Right lobe of liver (tissue), 4 donors: Measurements from ENCODE around the gene TDP1.

Source experiments
- POLR2A ChIP-seq: fragments of 450-650 bp; IDR thresholded peaks from one replicate; pipeline ENCODE4 v1.6.1; 2017; ENCODE audit warnings: antibody characterized with exemption, mild to moderate bottlenecking
- TF ChIP-seq, protein P1 (sequence below), 4 donors: fragments of 200-600 bp in 3 of 4; fragments of 450-650 bp in 1 of 4; IDR thresholded peaks; one replicate each; pipeline versions ENCODE4 v1.5.1 to v1.8.0; 2016 to 2022; ENCODE audit warnings: antibody characterized with exemption in 4 of 4, mild to moderate bottlenecking in 2 of 4
- donor health status: DM: no; HTN: no; CAD: no.
- donor health status: DM: no; HTN: no; CAD: no.
- donor health status: DM: no; HTN: yes; CAD: no.

DNA sequence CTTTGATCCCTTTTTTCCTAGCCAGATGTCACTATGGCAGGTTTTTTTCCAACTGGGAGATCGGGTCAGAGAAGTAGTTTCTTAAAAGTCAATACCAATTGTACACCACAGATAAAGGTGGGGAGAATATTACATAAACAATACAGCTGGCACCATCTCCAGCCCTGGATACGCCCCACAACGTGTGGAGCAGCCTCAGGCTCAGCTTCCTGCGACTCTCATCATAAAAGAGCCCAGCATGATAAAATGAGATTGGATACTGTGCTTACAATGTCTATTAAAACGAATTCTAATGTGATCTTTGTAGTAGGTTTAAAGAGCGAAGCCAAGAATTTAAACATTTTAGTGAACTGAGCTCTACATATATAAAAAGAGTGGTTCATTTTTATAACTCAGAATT, 22.7 kb upstream of the TDP1 start:
- TF ChIP-seq, protein P1, sequence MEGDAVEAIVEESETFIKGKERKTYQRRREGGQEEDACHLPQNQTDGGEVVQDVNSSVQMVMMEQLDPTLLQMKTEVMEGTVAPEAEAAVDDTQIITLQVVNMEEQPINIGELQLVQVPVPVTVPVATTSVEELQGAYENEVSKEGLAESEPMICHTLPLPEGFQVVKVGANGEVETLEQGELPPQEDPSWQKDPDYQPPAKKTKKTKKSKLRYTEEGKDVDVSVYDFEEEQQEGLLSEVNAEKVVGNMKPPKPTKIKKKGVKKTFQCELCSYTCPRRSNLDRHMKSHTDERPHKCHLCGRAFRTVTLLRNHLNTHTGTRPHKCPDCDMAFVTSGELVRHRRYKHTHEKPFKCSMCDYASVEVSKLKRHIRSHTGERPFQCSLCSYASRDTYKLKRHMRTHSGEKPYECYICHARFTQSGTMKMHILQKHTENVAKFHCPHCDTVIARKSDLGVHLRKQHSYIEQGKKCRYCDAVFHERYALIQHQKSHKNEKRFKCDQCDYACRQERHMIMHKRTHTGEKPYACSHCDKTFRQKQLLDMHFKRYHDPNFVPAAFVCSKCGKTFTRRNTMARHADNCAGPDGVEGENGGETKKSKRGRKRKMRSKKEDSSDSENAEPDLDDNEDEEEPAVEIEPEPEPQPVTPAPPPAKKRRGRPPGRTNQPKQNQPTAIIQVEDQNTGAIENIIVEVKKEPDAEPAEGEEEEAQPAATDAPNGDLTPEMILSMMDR (IDR thresholded peaks at IDR 0.05) = no peak
- TF ChIP-seq POLR2A = no peak
